Measurements from ENCODE around the gene HEYL. TPM values are rescaled to one million over a fixed set of nuclear protein-coding genes. Genes with fewer than 3 reads are reported as not detected.

The HEYL gene
- total and polyA plus RNA-seq, 7 donors: 0.92 to 14.7 (median 2.5) TPM

DNA sequence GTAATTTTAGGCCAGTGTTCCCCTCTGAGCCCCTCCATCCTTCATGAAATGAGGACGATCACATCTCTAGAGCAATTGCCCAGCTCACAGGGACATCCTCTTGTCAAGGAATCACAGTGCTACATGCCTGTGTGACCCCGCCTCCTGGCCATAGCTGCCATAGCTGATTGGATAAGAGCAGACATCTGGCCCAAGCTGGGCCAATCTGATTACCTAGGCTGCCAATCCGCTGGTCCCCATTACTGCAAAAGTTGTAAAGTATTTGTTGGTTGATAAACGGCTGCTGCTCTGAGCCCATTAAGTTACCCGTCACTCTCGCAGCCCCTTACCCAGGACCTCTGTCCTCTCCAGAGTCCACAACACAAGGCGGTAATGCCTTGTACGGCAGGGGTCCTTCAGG lies 24.1 kb upstream of the HEYL start:
- no peak for DNase-seq
- Histone ChIP-seq H3K27ac (no peak overlapping the region), H3K4me3 (no peak overlapping the region), H3K9me3 (no peaks in the 10 kb centered on the region), H3K36me3 (no peaks in the 10 kb centered on the region), H3K4me1 (no peaks in the 10 kb centered on the region), H3K27me3 (peaks cover 0 to 22% (median 0%) of the 10 kb centered on the region in 3 donors)
- TF ChIP-seq, protein P1, sequence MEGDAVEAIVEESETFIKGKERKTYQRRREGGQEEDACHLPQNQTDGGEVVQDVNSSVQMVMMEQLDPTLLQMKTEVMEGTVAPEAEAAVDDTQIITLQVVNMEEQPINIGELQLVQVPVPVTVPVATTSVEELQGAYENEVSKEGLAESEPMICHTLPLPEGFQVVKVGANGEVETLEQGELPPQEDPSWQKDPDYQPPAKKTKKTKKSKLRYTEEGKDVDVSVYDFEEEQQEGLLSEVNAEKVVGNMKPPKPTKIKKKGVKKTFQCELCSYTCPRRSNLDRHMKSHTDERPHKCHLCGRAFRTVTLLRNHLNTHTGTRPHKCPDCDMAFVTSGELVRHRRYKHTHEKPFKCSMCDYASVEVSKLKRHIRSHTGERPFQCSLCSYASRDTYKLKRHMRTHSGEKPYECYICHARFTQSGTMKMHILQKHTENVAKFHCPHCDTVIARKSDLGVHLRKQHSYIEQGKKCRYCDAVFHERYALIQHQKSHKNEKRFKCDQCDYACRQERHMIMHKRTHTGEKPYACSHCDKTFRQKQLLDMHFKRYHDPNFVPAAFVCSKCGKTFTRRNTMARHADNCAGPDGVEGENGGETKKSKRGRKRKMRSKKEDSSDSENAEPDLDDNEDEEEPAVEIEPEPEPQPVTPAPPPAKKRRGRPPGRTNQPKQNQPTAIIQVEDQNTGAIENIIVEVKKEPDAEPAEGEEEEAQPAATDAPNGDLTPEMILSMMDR (IDR thresholded peaks at IDR 0.05): no peak
- TF ChIP-seq POLR2AphosphoS5 (IDR thresholded peaks at IDR 0.05) (no peak), POLR2A (IDR thresholded peaks at IDR 0.05) (no peak), EP300 (IDR thresholded peaks at IDR 0.05) (no peak)
- intact Hi-C loops (cut with DNase I): no loop called here
- WGBS, 2 donors: 80 to 88% methylated on average over 8 of the region's 8 CpGs

DNA sequence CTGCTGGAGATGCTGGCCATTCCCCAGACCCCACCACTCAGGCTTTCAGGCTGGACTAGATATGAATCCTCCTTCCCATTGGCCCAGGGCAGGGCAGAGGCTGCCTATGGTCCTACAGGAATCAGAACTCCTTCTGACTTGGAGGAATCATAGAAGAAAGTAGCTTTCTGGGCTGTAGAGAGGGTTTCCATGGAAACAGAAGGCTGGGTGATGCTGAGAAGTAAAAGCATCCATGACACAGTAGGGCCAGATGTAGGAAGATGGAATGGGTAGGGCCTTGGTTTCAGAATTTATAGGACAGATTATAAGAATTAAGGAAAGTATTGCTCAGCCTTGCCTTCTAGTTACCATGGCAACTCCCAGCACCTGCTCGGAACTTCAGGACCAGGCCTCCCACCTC lies 23.4 kb upstream of the HEYL start:
- no peak overlapping the region for H3K27ac ChIP-seq
- TF ChIP-seq EP300 (IDR thresholded peaks at IDR 0.05) (no peak), POLR2A (IDR thresholded peaks at IDR 0.05) (no peak), POLR2AphosphoS5 (IDR thresholded peaks at IDR 0.05) (no peak)
- TF ChIP-seq, protein P1 (IDR thresholded peaks at IDR 0.05): no peak
- WGBS, 2 donors: 88 to 100% methylated on average over 1 of the region's 1 CpG
- no peaks in the 10 kb centered on the region for H3K9me3 ChIP-seq
- DNase-seq: no peak
- intact Hi-C loops (cut with DNase I): no loop called here
- no peaks in the 10 kb centered on the region for H3K36me3 ChIP-seq
- no peak overlapping the region for H3K4me3 ChIP-seq
- H3K27me3 ChIP-seq: peaks cover 0 to 16% (median 0%) of the 10 kb centered on the region in 3 donors
- H3K4me1 ChIP-seq: no peaks in the 10 kb centered on the region

DNA sequence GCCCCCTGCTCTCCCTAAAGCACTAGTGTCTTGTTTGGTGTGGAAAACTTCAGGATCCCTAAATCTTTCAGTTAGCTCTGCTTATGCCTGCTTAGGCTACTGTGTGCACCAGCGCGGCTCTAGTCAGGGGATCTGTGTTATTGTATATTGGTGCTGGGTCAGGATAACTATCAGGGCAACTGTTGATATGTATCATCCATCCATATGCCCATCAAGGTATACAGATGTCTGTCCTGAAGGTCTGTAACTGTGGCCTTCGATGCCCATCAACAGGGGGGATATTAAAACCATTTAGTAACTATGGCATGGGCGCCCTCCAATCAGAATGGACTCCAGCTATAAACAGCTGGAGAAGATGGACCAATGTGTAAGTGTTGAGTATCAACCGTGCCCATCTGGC lies 20.1 kb upstream of the HEYL start:
- Histone ChIP-seq H3K27ac (no peak overlapping the region), H3K4me1 (no peaks in the 10 kb centered on the region), H3K27me3 (peaks cover 0 to 1% (median 0%) of the 10 kb centered on the region in 3 donors), H3K9me3 (no peaks in the 10 kb centered on the region), H3K4me3 (no peak overlapping the region), H3K36me3 (no peaks in the 10 kb centered on the region)
- intact Hi-C loops (cut with DNase I): no loop called here
- 88 to 89% methylated on average over 5 of the region's 5 CpGs for WGBS, 2 donors
- TF ChIP-seq EP300 (IDR thresholded peaks at IDR 0.05) (no peak), POLR2A (IDR thresholded peaks at IDR 0.05) (no peak)
- TF ChIP-seq, protein P1 (IDR thresholded peaks at IDR 0.05): no peak
- DNase-seq: no peak

DNA sequence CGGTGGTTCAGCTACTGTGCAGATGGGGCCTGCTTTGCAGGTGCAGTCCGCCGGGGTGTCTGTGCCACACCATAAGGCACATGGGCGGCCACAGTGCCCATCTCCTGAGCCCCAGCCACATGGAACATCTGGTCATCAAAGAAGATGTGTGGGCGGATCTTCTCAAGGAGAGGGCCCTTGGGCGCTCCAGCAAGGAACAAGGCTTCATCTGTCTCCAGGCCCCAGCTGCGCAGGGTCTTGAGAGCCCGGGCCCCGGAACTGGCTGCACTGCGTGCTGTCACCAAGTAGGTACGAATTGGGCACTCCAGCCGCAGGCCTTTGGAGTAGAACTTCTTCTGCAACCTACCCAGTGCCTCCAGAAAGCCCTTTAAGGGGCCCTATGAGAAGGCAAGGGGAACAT lies 19.7 kb upstream of the HEYL start:
- H3K9me3 ChIP-seq: no peaks in the 10 kb centered on the region
- H3K4me1 ChIP-seq: no peaks in the 10 kb centered on the region
- intact Hi-C loops (cut with DNase I): no loop called here
- no peak overlapping the region for H3K27ac ChIP-seq
- H3K4me3 ChIP-seq: no peak overlapping the region
- no peak for TF ChIP-seq POLR2AphosphoS5 (IDR thresholded peaks at IDR 0.05)
- no peak for TF ChIP-seq POLR2A (IDR thresholded peaks at IDR 0.05)
- no peak for TF ChIP-seq EP300 (IDR thresholded peaks at IDR 0.05)
- DNase-seq: no peak
- H3K36me3 ChIP-seq: no peaks in the 10 kb centered on the region
- peaks cover 0 to 6% (median 0%) of the 10 kb centered on the region in 3 donors for H3K27me3 ChIP-seq
- 95% methylated on average over 12 of the region's 12 CpGs for WGBS, 2 donors

DNA sequence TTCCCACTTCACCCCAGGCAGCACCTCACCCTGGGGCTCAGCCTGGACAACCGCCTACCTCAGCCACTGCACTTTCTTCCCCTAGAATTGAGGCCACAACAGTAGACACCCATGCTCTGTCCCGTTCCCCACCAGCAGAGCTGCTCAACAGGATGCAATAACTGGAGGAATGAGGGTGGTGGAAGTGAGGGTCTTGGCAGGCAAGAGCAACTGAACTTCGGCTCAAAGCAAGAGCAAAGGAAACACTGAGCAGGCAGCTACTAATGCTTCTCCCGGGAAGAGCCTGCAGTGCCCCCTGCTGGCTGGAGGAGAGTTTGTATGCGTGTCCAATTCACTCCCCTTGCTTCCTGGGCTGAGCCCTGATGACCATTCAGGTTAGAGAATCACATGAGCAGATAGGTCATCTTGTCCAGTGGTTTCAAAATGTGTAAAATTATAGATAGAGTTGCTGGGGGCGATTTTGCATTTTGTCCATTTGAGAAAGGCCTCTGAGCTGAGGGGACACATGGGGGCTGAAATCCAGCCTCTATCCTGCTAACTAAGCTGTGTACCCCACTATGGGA lies 18.6 kb upstream of the HEYL start:
- TF ChIP-seq POLR2A (IDR thresholded peaks at IDR 0.05) (no peak), POLR2AphosphoS5 (IDR thresholded peaks at IDR 0.05) (no peak)
- TF ChIP-seq, protein P1 (IDR thresholded peaks at IDR 0.05): peak in 2 of 4 experiments; percentile 31 to 53
- no peak overlapping the region for H3K27ac ChIP-seq
- H3K36me3 ChIP-seq: no peaks in the 10 kb centered on the region
- intact Hi-C loops (cut with DNase I): no loop called here
- no peak for DNase-seq
- no peaks in the 10 kb centered on the region for H3K9me3 ChIP-seq
- peaks cover 0 to 6% (median 0%) of the 10 kb centered on the region in 3 donors for H3K27me3 ChIP-seq
- peaks cover 0 to 9% (median 3%) of the 10 kb centered on the region in 4 donors for H3K4me1 ChIP-seq
- WGBS, 2 donors: 24 to 32% methylated on average over 6 of the region's 6 CpGs
- H3K4me3 ChIP-seq: no peak overlapping the region

Measured in sigmoid colon (tissue), 7 donors.